Neuronal stem cell (in vitro differentiated cells): ENCODE measurements around the gene MISP.
A peak's percentile ranks its signal among the peaks of the same experiment; 100 is the strongest.

Experiments
- DNase-seq: peaks from one replicate; pipeline ENCODE4 v3.0.0-alpha.2; 2013; ENCODE audit warnings: low spot score
- H2AFZ ChIP-seq: one replicate; pipeline ENCODE4 v1.6.1; 2013; ENCODE audit warnings: mild to moderate bottlenecking, low read length, inconsistent platforms
- H2AK5ac ChIP-seq: 2 replicates; pipeline ENCODE4 v1.6.1; 2013; ENCODE audit warnings: low read depth, mild to moderate bottlenecking, inconsistent platforms, low read length, moderate library complexity, mixed read lengths
- H2BK120ac ChIP-seq: 2 replicates; pipeline ENCODE4 v1.6.1; 2013; ENCODE audit warnings: low read depth, mild to moderate bottlenecking, inconsistent platforms, low read length, moderate library complexity, mixed read lengths
- H2BK12ac ChIP-seq: one replicate; pipeline ENCODE4 v1.6.1; 2013; ENCODE audit warnings: low read length, inconsistent platforms
- H2BK15ac ChIP-seq: 2 replicates; pipeline ENCODE4 v1.6.1; 2013; ENCODE audit warnings: mild to moderate bottlenecking, low read length, inconsistent platforms, mixed read lengths
- H2BK5ac ChIP-seq: one replicate; pipeline ENCODE4 v1.6.1; 2013; ENCODE audit warnings: inconsistent platforms, mild to moderate bottlenecking, low read length, moderate library complexity
- H3K14ac ChIP-seq: one replicate; pipeline ENCODE4 v1.6.1; 2013; ENCODE audit warnings: low read length, inconsistent platforms
- H3K18ac ChIP-seq: 2 replicates; pipeline ENCODE4 v1.6.1; 2013; ENCODE audit warnings: low read length, inconsistent platforms
- H3K23ac ChIP-seq: 2 replicates; pipeline ENCODE4 v1.6.1; 2013; ENCODE audit warnings: low read depth, mild to moderate bottlenecking, mixed read lengths, low read length, inconsistent platforms; ENCODE audit not compliant: poor library complexity
- H3K27ac ChIP-seq: replicated peaks from 3 replicates; pipeline ENCODE4 v1.5.1; 2013; ENCODE audit warnings: low read length, inconsistent platforms
- H3K27me3 ChIP-seq, 3 experiments: 2 replicates each; pipeline ENCODE4 v1.6.1; 2013; ENCODE audit warnings: low read length in 3 of 3, mild to moderate bottlenecking in 2 of 3, inconsistent platforms in 1 of 3, low read depth in 1 of 3, mixed read lengths in 1 of 3, moderate library complexity in 1 of 3; ENCODE audit not compliant: control insufficient read depth in 3 of 3, insufficient read depth in 3 of 3
- H3K36me3 ChIP-seq, 2 donors: replicated peaks in 1 of 2; 2 replicates each; pipeline ENCODE4 v1.6.1; 2013; ENCODE audit warnings: low read length in 2 of 2; ENCODE audit not compliant: control insufficient read depth in 2 of 2, insufficient read depth in 2 of 2
- H3K4ac ChIP-seq: 2 replicates; pipeline ENCODE4 v1.6.1; 2013; ENCODE audit warnings: inconsistent platforms, mild to moderate bottlenecking, low read length, moderate library complexity
- H3K4me1 ChIP-seq, 2 donors: 1 replicate in 1 of 2; 2 replicates in 1 of 2; pipeline ENCODE4 v1.6.1; 2013; ENCODE audit warnings: low read length in 2 of 2, low read depth in 1 of 2; ENCODE audit not compliant: control insufficient read depth in 2 of 2, insufficient read depth in 1 of 2
- H3K4me2 ChIP-seq: one replicate; pipeline ENCODE4 v1.6.1; 2013; ENCODE audit warnings: mild to moderate bottlenecking, low read length, inconsistent platforms; ENCODE audit not compliant: insufficient read depth, poor library complexity, severe bottlenecking
- H3K4me3 ChIP-seq, 2 donors: 2 replicates each; pipeline ENCODE4 v1.5.1; 2013; ENCODE audit warnings: low read length in 2 of 2, mild to moderate bottlenecking in 2 of 2, inconsistent platforms in 1 of 2, moderate library complexity in 1 of 2
- H3K79me1 ChIP-seq: one replicate; pipeline ENCODE4 v1.6.1; 2013; ENCODE audit warnings: low read depth, mild to moderate bottlenecking, inconsistent platforms, low read length, moderate library complexity
- H3K9ac ChIP-seq: one replicate; pipeline ENCODE4 v1.6.1; 2013; ENCODE audit warnings: mild to moderate bottlenecking, low read depth, low read length, inconsistent platforms; ENCODE audit not compliant: poor library complexity
- H3K9me3 ChIP-seq, 2 donors: replicated peaks in 1 of 2; 2 replicates each; pipeline versions ENCODE3 to v1.6.1; 2013; ENCODE audit warnings: low read length in 2 of 2, mild to moderate bottlenecking in 2 of 2, inconsistent platforms in 1 of 2, low read depth in 1 of 2, mixed read lengths in 1 of 2, moderate library complexity in 1 of 2; ENCODE audit not compliant: control insufficient read depth in 2 of 2, insufficient read depth in 1 of 2
- H4K8ac ChIP-seq: one replicate; pipeline ENCODE4 v1.6.1; 2013; ENCODE audit warnings: low read depth, mild to moderate bottlenecking, inconsistent platforms, low read length, moderate library complexity
- H4K91ac ChIP-seq: one replicate; pipeline ENCODE4 v1.6.1; 2013; ENCODE audit warnings: low read length, low read depth, mild to moderate bottlenecking, inconsistent platforms; ENCODE audit not compliant: poor library complexity
- WGBS, 2 donors: extraction: QIAGEN DNeasy Blood & Tissue Kit; methylation state at CpG; one replicate each; pipeline ENCODE4 v1.1.7; 2013; ENCODE audit warnings: missing lambda C conversion rate in 2 of 2, mixed read lengths in 1 of 2; ENCODE audit not compliant: insufficient read length in 2 of 2, insufficient replicate concordance in 1 of 2; ENCODE audit errors: extremely low coverage in 2 of 2; 5-methylcytosine and 5-hydroxymethylcytosine counted together

MISP gene

GRCh38 chr19:757811-758668, 7.1 kb downstream of the MISP start:
- H3K14ac ChIP-seq = no peak overlapping the region
- no peaks in the 10 kb centered on the region for H3K79me1 ChIP-seq
- no peak for DNase-seq
- H3K9me3 ChIP-seq = peaks cover 0 to 7% of the 10 kb centered on the region in 2 donors
- no peak overlapping the region for H3K18ac ChIP-seq
- H2BK120ac ChIP-seq = no peak overlapping the region
- no CpG with 5 or more reads among the region's 50 CpGs for WGBS, 2 donors
- H3K9ac ChIP-seq = no peak overlapping the region
- H3K4me3 ChIP-seq = no peak overlapping the region
- H2AFZ ChIP-seq = no peak overlapping the region
- no peak overlapping the region for H2BK12ac ChIP-seq
- no peak overlapping the region for H2AK5ac ChIP-seq
- H4K91ac ChIP-seq = no peak overlapping the region
- no peak overlapping the region for H2BK5ac ChIP-seq
- peaks cover 0 to 1% of the 10 kb centered on the region in 2 donors for H3K4me1 ChIP-seq
- H2BK15ac ChIP-seq = peak overlapping the region; percentile 81
- H3K23ac ChIP-seq = no peak overlapping the region
- no peak overlapping the region for H4K8ac ChIP-seq
- no peaks in the 10 kb centered on the region for H3K36me3 ChIP-seq
- H3K27ac ChIP-seq = no peak overlapping the region
- no peaks in the 10 kb centered on the region for H3K27me3 ChIP-seq
- H3K4me2 ChIP-seq = no peak overlapping the region
- no peak overlapping the region for H3K4ac ChIP-seq

- DNase-seq = no peak
- no peak overlapping the region for H3K23ac ChIP-seq
- no peak overlapping the region for H3K4me3 ChIP-seq
- H3K27ac ChIP-seq = no peak overlapping the region
- H3K18ac ChIP-seq = no peak overlapping the region
- H2BK120ac ChIP-seq = no peak overlapping the region
- no peak overlapping the region for H2AK5ac ChIP-seq
- no peak overlapping the region for H3K4ac ChIP-seq
- H3K27me3 ChIP-seq = no peaks in the 10 kb centered on the region
- no peak overlapping the region for H4K8ac ChIP-seq
- no peak overlapping the region for H3K14ac ChIP-seq
- no peaks in the 10 kb centered on the region for H3K4me1 ChIP-seq
- H4K91ac ChIP-seq = no peak overlapping the region
- H2AFZ ChIP-seq = no peak overlapping the region
- H3K9me3 ChIP-seq = peaks cover 0 to 5% of the 10 kb centered on the region in 2 donors
- no peak overlapping the region for H2BK15ac ChIP-seq
- no peak overlapping the region for H3K4me2 ChIP-seq
- WGBS, 2 donors = no CpG with 5 or more reads among the region's 10 CpGs
- H3K79me1 ChIP-seq = peaks cover 2% of the 10 kb centered on the region
- H3K36me3 ChIP-seq = no peaks in the 10 kb centered on the region
- H3K9ac ChIP-seq = no peak overlapping the region
- H2BK12ac ChIP-seq = no peak overlapping the region
- no peak overlapping the region for H2BK5ac ChIP-seq
Measured at GRCh38 chr19:763181-763580, 12.3 kb downstream of the MISP start.

GRCh38 chr19:763869-764268, 13.0 kb downstream of the MISP start:
- Histone ChIP-seq H2AFZ (no peak overlapping the region), H3K18ac (no peak overlapping the region), H3K4me3 (no peak overlapping the region), H3K9me3 (no peaks in the 10 kb centered on the region), H3K4me2 (no peak overlapping the region), H3K27me3 (no peaks in the 10 kb centered on the region), H3K23ac (no peak overlapping the region), H2BK5ac (no peak overlapping the region), H3K4me1 (no peaks in the 10 kb centered on the region), H2BK15ac (no peak overlapping the region), H3K27ac (no peak overlapping the region), H3K9ac (no peak overlapping the region), H2AK5ac (no peak overlapping the region), H3K14ac (no peak overlapping the region), H2BK12ac (no peak overlapping the region), H2BK120ac (no peak overlapping the region), H4K8ac (no peak overlapping the region), H3K4ac (no peak overlapping the region), H4K91ac (no peak overlapping the region), H3K36me3 (no peaks in the 10 kb centered on the region), H3K79me1 (peaks cover 2% of the 10 kb centered on the region)
- no peak for DNase-seq
- WGBS, 2 donors = no CpG with 5 or more reads among the region's 6 CpGs

- no peaks in the 10 kb centered on the region for H3K4me1 ChIP-seq
- no peak overlapping the region for H3K9ac ChIP-seq
- no peak overlapping the region for H3K14ac ChIP-seq
- H2AK5ac ChIP-seq = no peak overlapping the region
- no peak overlapping the region for H3K4me2 ChIP-seq
- no peak overlapping the region for H3K27ac ChIP-seq
- WGBS, 2 donors = no CpG with 5 or more reads among the region's 12 CpGs
- peak overlapping the region; percentile 75 for H2BK5ac ChIP-seq
- H3K27me3 ChIP-seq = no peaks in the 10 kb centered on the region
- DNase-seq = no peak
- no peak overlapping the region for H2BK120ac ChIP-seq
- H4K8ac ChIP-seq = no peak overlapping the region
- H2BK15ac ChIP-seq = no peak overlapping the region
- H3K9me3 ChIP-seq = no peaks in the 10 kb centered on the region
- no peaks in the 10 kb centered on the region for H3K36me3 ChIP-seq
- no peak overlapping the region for H3K4me3 ChIP-seq
- H3K23ac ChIP-seq = no peak overlapping the region
- H3K79me1 ChIP-seq = peaks cover 2% of the 10 kb centered on the region
- no peak overlapping the region for H3K4ac ChIP-seq
- H2AFZ ChIP-seq = no peak overlapping the region
- no peak overlapping the region for H4K91ac ChIP-seq
- no peak overlapping the region for H3K18ac ChIP-seq
- peak overlapping the region; percentile 41 for H2BK12ac ChIP-seq
Measured at GRCh38 chr19:764301-764700, 13.4 kb downstream of the MISP start.
